Adrenal gland (tissue), 12 donors: ENCODE data around the gene RBPJ. TPM values are rescaled to one million over a fixed set of nuclear protein-coding genes. Genes with fewer than 3 reads are reported as not detected.
"Not testable (repeated sequence)": the region's sequence is repeated elsewhere in the genome, so short reads cannot be mapped to it uniquely, and the experiment has no call there.

ENCODE experiments used
- DNase-seq, 7 donors: peaks; one replicate each; pipeline ENCODE4 v3.0.0-alpha.2; 2019 to 2020
- H3K27ac ChIP-seq, 5 donors: fragments of 200-600 bp; sonication (generic) in 4 of 5; 1 replicate in 3 of 5; 2 replicates in 2 of 5; pipeline versions ENCODE4 v1.5.1 to v1.8.0; 2016 to 2020; ENCODE audit warnings: mild to moderate bottlenecking in 1 of 5
- H3K27me3 ChIP-seq: fragments of 200-600 bp; 2 replicates; pipeline ENCODE4 v1.8.0; 2021
- H3K36me3 ChIP-seq, 2 donors: fragments of 200-600 bp; replicated peaks in 1 of 2; 1 replicate in 1 of 2; 2 replicates in 1 of 2; pipeline versions ENCODE4 v1.5.1 to v1.8.0; 2018 to 2022
- H3K4me1 ChIP-seq, 2 donors: fragments of 200-600 bp; replicated peaks in 1 of 2; 1 replicate in 1 of 2; 2 replicates in 1 of 2; pipeline versions ENCODE4 v1.5.1 to v1.8.0; 2018 to 2021
- H3K4me3 ChIP-seq, 4 donors: fragments of 200-600 bp; sonication (generic) in 3 of 4; one replicate each; pipeline ENCODE4 v1.5.1; 2016 to 2018
- H3K9me3 ChIP-seq, 3 donors: fragments of 200-600 bp; sonication (generic) in 1 of 3; replicated peaks in 1 of 3; 1 replicate in 2 of 3; 2 replicates in 1 of 3; pipeline versions ENCODE4 v1.5.1 to v1.8.0; 2016 to 2021
- POLR2A ChIP-seq, 2 donors: fragments of 450-650 bp; IDR thresholded peaks; one replicate each; pipeline ENCODE4 v1.6.1; 2017; ENCODE audit warnings: antibody characterized with exemption in 2 of 2, mild to moderate bottlenecking in 2 of 2, moderate library complexity in 1 of 2
- WGBS, 4 donors: extraction: QIAGEN DNeasy Blood & Tissue Kit in 2 of 4; methylation state at CpG; one replicate each; pipeline versions ENCODE4 v1.1.5 to v1.1.7; 2013 to 2017; 5-methylcytosine and 5-hydroxymethylcytosine counted together
- intact Hi-C, 2 donors: fragments of 100-400 bp; cut with DNase I; formaldehyde crosslinking; loops; one replicate each; pipeline versions ENCODE4 v1.14.1 to v1.15.0; 2022 to 2023
- polyA plus RNA-seq, 3 donors: library from polyadenylated mRNA; stranded (reverse); fragments of 200-250 nt in 2 of 3; fragments of 350-450 nt in 1 of 3; fragmentation: Illumina TruSeq in 1 of 3; extraction: RNeasy Lipid Tissue Mini Kit (QIAGEN cat#74804) in 1 of 3; gene quantifications; one replicate each; pipeline ENCODE4 v1.2.3, GENCODE V29; 2013 to 2014
- total RNA-seq, 9 donors: library from RNA; depleted of rRNA in 4 of 9; stranded (reverse); fragments of >200 nt in 4 of 9; fragments of 120-200 nt in 1 of 9; fragmentation: NEBNext Ultra II Directional in 1 of 9; extraction: Animal tissue kit (Norgen Biotek cat#: 25700) in 1 of 9; gene quantifications; one replicate each; pipeline versions ENCODE4 v1.1.0 to v1.2.4, GENCODE V29; 2013 to 2023
- TF ChIP-seq, protein P1 (sequence below), 6 experiments: fragments of 450-650 bp in 4 of 6; fragments of 200-600 bp in 2 of 6; sonication (generic) in 1 of 6; IDR thresholded peaks; 1 replicate in 5 of 6; 2 replicates in 1 of 6; pipeline versions ENCODE4 v1.5.1 to v1.8.0; 2016 to 2021; ENCODE audit warnings: antibody characterized with exemption in 6 of 6, mild to moderate bottlenecking in 2 of 6, moderate library complexity in 1 of 6
- donor health status: healthy with polysubstance abuse.
- donor health status: Bipolar disorder and iron deficiency.
- donor health status: DM: yes; HTN: yes; CAD: no.
- donor health status: DM: no; HTN: no; CAD: no.
- donor health status: DM: no; HTN: no; CAD: no.
- donor health status: DM: yes; HTN: yes; CAD: no.

RBPJ gene
- total and polyA plus RNA-seq, 12 donors, result 23.4 to 76.1 (median 51.8) TPM

DNA sequence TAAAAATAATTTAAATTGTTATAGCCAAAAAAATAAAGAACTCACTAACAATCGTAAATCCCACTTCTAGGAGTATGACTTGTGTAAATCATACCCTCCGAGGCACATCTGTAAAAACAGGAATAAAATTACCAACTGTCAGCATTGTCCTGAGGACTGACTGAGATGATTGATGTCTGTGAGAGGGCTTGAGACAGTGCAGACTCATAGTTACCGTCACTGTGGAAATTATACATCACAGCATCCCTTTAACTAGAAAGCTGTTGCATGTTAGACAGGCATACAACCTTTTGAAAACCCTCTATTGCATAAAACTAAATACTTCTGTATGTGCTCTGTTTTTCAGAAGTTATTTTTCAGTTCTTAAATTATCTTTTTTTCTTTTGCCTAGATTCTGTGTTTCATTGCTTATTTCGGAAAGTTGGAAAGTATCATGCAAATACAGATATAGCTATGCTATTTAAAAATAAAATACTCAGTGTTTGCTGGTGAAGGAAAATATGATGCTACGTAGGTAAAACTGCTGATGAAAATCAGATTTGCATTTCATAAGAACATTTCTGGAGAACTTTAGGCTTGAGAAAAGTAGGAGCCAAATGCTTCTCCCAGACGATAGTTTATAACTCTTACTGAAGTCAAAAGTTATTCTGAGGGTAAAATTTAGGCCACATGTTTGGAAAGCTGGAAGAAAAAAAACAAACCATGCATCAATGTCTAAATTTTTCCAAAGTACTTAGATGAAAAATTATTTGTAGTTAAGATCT, 13.6 kb upstream of the RBPJ start:
- H3K27ac ChIP-seq, result no peak overlapping the region

DNA sequence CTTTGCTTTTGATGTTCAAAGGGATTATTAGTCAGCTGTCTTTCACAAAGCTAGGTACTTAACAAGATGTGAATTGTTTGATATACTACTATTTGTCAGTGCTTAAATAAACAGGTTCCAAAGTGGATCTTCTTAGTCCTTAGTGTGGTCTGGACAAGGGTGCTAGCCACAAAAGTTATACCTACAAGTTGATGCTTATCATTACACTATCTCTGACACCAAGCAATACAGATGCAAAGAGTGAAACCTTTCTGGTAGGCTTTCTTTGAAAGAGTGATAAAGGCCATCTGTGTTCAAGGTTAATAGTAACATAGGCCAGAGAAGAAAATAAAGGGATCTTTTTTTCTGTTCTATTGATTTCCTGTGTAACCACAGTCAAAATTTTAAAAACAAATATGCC, 12.2 kb upstream of the RBPJ start:
- TF ChIP-seq POLR2A (IDR thresholded peaks at IDR 0.05), result no peak
- TF ChIP-seq, protein P1, sequence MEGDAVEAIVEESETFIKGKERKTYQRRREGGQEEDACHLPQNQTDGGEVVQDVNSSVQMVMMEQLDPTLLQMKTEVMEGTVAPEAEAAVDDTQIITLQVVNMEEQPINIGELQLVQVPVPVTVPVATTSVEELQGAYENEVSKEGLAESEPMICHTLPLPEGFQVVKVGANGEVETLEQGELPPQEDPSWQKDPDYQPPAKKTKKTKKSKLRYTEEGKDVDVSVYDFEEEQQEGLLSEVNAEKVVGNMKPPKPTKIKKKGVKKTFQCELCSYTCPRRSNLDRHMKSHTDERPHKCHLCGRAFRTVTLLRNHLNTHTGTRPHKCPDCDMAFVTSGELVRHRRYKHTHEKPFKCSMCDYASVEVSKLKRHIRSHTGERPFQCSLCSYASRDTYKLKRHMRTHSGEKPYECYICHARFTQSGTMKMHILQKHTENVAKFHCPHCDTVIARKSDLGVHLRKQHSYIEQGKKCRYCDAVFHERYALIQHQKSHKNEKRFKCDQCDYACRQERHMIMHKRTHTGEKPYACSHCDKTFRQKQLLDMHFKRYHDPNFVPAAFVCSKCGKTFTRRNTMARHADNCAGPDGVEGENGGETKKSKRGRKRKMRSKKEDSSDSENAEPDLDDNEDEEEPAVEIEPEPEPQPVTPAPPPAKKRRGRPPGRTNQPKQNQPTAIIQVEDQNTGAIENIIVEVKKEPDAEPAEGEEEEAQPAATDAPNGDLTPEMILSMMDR (IDR thresholded peaks at IDR 0.05), result no peak
- no peaks in the 10 kb centered on the region for H3K27me3 ChIP-seq
- H3K9me3 ChIP-seq, result no peaks in the 10 kb centered on the region
- intact Hi-C loops, result no loop called here
- no peak overlapping the region for H3K4me3 ChIP-seq
- DNase-seq, result no peak
- no peaks in the 10 kb centered on the region for H3K4me1 ChIP-seq
- no peaks in the 10 kb centered on the region for H3K36me3 ChIP-seq
- no peak overlapping the region for H3K27ac ChIP-seq

More for the DNA sequence above, 13.6 kb upstream of the RBPJ start:
- intact Hi-C loops, result no loop called here
- H3K27me3 ChIP-seq, result no peaks in the 10 kb centered on the region
- H3K4me3 ChIP-seq, result no peak overlapping the region
- no peaks in the 10 kb centered on the region for H3K4me1 ChIP-seq
- no peak for DNase-seq
- TF ChIP-seq POLR2A (IDR thresholded peaks at IDR 0.05), result no peak
- TF ChIP-seq, protein P1 (IDR thresholded peaks at IDR 0.05), result no peak
- no peaks in the 10 kb centered on the region for H3K9me3 ChIP-seq
- 65 to 75% (median 71%) methylated on average over 6 of the region's 6 CpGs for WGBS, 4 donors
- H3K36me3 ChIP-seq, result no peaks in the 10 kb centered on the region

DNA sequence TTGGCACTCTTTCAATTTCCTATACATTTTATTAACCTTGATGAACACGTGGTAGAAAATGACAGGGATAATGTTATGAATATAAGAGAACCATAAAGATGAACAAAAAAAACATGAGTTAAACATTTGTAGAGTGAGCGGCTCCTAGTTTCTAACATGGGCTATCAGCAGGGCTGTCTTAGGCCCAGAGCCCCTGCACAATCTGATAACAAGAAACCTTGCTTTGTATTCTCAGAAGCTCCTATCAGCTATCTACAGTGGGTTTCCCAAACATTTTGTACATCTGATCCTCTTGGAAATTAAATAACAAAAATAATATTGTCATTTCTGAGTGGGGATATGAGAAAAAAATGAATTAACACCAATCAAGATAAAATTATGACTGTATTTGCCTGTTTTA, 10.6 kb upstream of the RBPJ start:
- H3K4me3 ChIP-seq, result no peak overlapping the region
- WGBS, 4 donors, result 72 to 76% (median 74%) methylated on average over 2 of the region's 2 CpGs
- no peak for DNase-seq
- no peaks in the 10 kb centered on the region for H3K36me3 ChIP-seq
- no peak overlapping the region for H3K27ac ChIP-seq
- no peaks in the 10 kb centered on the region for H3K27me3 ChIP-seq
- no peaks in the 10 kb centered on the region for H3K4me1 ChIP-seq
- TF ChIP-seq POLR2A (IDR thresholded peaks at IDR 0.05), result no peak
- intact Hi-C loops, result loop anchor here in 1 of 2 donors (10.0 kb wide), 1 partner anchor 225 kb away; no protein-coding TSS in a partner anchor
- no peaks in the 10 kb centered on the region for H3K9me3 ChIP-seq

DNA sequence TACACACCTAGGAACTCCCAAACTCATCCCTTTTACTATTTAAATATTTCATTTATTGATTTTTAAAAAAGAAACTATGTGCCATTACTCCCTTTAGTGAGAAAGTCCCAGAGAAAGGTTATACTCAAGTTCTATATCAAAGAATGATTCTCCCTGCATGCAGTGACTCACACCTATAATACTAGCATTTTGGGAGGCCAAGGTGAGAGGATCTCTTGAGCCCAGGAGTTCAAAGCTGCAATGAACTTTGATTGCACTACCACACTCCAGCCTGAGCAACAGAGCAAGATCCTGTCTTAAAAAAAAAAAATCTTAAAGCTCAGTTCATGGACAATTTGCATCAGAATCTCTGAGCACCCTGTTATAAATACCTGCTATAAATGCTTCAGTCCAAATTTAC, 9.2 kb upstream of the RBPJ start:
- H3K36me3 ChIP-seq, result no peaks in the 10 kb centered on the region
- intact Hi-C loops, result loop anchor here in 1 of 2 donors (10.0 kb wide), 1 partner anchor 227 kb away; no protein-coding TSS in a partner anchor
- H3K27ac ChIP-seq, result no peak overlapping the region
- H3K9me3 ChIP-seq, result no peaks in the 10 kb centered on the region
- no peak overlapping the region for H3K4me3 ChIP-seq
- no peak for DNase-seq
- TF ChIP-seq, protein P1 (IDR thresholded peaks at IDR 0.05), result no peak
- TF ChIP-seq POLR2A (IDR thresholded peaks at IDR 0.05), result no peak
- H3K27me3 ChIP-seq, result no peaks in the 10 kb centered on the region
- no peaks in the 10 kb centered on the region for H3K4me1 ChIP-seq

DNA sequence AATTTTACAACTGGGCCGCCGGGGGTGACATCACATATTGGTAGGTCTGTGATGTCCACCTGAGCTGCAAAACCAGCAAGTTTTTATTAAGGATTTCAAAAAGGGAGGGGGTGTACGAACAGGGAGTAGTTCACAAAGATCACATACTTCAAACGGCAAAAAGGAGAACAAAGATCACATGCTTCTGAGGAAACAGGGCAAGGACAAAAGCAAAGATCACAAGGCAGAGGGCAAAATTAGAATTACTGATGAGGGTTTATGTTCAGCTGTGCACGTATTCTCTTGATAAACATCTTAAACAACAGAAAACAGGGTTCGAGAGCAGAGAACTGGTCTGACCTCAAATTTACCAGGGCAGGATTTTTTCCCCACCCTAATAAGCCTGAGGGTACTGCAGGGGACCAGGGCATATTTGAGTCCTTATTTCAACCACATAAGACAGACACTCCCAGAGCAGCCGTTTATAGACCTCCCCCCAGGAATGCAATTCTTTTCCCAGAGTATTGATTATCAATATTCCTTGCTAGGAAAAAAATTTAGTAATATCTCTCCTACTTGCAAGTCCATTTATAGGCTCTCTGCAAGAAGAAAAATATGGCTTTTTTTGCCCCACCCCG, 5.4 kb upstream of the RBPJ start:
- not testable (repeated sequence) for H3K9me3 ChIP-seq, H3K27ac ChIP-seq, H3K27me3 ChIP-seq, H3K4me3 ChIP-seq, H3K4me1 ChIP-seq, DNase-seq, H3K36me3 ChIP-seq
- intact Hi-C loops, result loop anchor here in 1 of 2 donors (10.0 kb wide), 1 partner anchor 231 kb away; no protein-coding TSS in a partner anchor
- WGBS, 4 donors, result 71 to 73% (median 72%) methylated on average over 8 of the region's 8 CpGs
